MM.1S (cell line): ENCODE results near the gene CCHCR1.

Source experiments
- CTCF ChIP-seq: fragments of 300-600 bp; sonication (generic); IDR thresholded peaks from 2 replicates; pipeline ENCODE4 v1.5.1; 2016; ENCODE audit warnings: antibody characterized with exemption, low read length, mixed read lengths
- EZH2 ChIP-seq: fragments of 300-600 bp; sonication (generic); optimal IDR thresholded peaks from 2 replicates; pipeline ENCODE3; 2017; ENCODE audit warnings: low read depth, mild to moderate bottlenecking, antibody characterized with exemption, low read length, mixed read lengths

DNA sequence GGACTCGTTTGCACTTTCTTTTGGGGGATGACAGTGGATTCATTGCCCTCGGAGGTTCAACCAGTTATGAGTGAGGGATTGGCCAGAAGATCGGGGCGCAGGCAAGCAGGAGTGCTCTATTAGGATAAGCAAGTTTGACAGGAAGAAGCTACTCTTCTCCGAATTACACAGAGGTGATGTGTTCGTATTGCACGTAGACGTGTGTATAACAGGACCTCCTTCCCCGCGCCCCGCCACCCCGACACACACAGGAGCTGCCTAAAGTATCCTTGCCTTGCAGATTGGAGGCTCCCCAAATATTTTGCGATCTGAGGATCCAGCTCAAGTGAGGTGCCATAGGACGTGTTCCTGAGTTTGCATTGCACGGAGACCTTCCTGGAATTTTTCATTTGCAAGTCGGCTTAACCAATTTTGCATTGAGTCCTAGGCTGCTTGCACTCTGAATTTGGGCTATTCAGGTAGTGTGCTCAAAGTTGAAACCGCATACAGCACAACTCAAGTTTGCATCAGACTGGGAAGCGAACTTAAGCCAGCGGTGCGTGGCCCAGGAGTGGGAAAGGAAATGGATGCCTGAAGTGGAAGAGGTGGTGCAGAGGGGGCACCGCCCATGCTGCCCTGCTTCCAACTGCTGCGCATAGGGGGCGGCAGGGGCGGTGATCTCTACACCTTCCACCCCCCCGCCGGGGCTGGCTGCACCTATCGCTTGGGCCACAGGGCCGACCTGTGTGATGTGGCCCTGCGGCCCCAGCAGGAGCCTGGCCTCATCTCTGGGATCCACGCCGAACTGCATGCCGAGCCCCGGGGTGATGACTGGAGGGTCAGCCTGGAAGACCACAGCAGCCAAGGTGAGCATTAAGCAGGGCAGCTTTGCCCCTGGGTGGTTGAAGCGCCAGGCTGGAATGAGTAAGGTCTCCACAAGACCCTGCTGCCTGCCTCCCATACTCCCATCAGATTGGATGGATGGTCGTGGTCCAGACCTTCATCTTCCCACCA, 1.6 kb upstream of the CCHCR1 start:
- peak; percentile 26 for TF ChIP-seq CTCF
- no peak for TF ChIP-seq EZH2
